GM12891 (cell line): ENCODE measurements around the gene BPIFA2.

Source experiments
- DNase-seq: peaks from one replicate; pipeline ENCODE4 v3.0.0; 2011; ENCODE audit warnings: low spot score; ENCODE audit not compliant: insufficient read length
- FAIRE-seq: peaks from 2 replicates; lab custom pipeline; 2011; peaks lifted over from hg19 to GRCh38; lab: Jason Lieb, UNC
- PAX5 ChIP-seq: IDR thresholded peaks from 2 replicates; pipeline ENCODE4 v1.6.1; 2011; ENCODE audit warnings: low read length, moderate library complexity, mild to moderate bottlenecking; ENCODE audit not compliant: insufficient read depth, severe bottlenecking
- POLR2A ChIP-seq: IDR thresholded peaks from 2 replicates; pipeline ENCODE4 v1.6.1; 2011; ENCODE audit warnings: low read depth, low read length, control low read depth
- POLR2AphosphoS5 ChIP-seq: IDR thresholded peaks from 2 replicates; pipeline ENCODE4 v1.6.1; 2011; ENCODE audit warnings: low read depth, low read length, control low read depth
- POU2F2 ChIP-seq: IDR thresholded peaks from 2 replicates; pipeline ENCODE4 v1.6.1; 2011; ENCODE audit warnings: low read depth, mild to moderate bottlenecking, control low read depth, low read length, moderate library complexity
- SPI1 ChIP-seq: IDR thresholded peaks from 2 replicates; pipeline ENCODE4 v1.6.1; 2011; ENCODE audit warnings: low read depth, low read length, control low read depth
- TAF1 ChIP-seq: IDR thresholded peaks from 2 replicates; pipeline ENCODE4 v1.6.1; 2011; ENCODE audit warnings: low read depth, low read length, control low read depth

BPIFA2 gene

DNA sequence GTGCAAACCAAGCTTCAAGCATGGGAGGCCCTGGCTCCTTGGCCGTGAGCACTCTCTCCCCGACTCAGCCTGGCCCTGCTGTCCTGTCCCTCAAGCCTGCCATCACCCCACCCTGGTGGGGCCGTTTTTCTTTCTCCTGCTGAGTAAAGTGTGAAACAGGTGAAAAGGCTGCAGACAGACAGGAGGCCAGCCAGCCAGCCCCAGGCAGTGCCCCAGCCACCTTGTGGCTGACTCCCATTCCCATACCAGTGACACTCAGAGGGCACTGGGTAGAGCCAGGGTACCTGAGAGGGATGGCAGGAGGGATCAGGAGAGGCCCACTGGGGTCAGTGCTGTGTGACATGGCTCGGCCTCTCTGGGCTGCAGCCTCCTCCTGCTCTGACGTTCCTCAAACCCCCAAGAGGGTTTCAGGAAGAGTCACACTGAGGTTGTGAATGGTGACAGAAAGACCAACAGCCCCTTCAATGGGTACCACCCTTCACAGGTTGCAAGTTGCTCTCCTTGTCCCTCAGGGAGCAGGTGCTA is 35.9 kb upstream of the BPIFA2 start:
- FAIRE-seq (no peak), DNase-seq (no peak)
- no peak for TF ChIP-seq POLR2AphosphoS5
- no peak for TF ChIP-seq POU2F2
- TF ChIP-seq TAF1, result no peak
- no peak for TF ChIP-seq SPI1
- no peak for TF ChIP-seq POLR2A
- no peak for TF ChIP-seq PAX5

DNA sequence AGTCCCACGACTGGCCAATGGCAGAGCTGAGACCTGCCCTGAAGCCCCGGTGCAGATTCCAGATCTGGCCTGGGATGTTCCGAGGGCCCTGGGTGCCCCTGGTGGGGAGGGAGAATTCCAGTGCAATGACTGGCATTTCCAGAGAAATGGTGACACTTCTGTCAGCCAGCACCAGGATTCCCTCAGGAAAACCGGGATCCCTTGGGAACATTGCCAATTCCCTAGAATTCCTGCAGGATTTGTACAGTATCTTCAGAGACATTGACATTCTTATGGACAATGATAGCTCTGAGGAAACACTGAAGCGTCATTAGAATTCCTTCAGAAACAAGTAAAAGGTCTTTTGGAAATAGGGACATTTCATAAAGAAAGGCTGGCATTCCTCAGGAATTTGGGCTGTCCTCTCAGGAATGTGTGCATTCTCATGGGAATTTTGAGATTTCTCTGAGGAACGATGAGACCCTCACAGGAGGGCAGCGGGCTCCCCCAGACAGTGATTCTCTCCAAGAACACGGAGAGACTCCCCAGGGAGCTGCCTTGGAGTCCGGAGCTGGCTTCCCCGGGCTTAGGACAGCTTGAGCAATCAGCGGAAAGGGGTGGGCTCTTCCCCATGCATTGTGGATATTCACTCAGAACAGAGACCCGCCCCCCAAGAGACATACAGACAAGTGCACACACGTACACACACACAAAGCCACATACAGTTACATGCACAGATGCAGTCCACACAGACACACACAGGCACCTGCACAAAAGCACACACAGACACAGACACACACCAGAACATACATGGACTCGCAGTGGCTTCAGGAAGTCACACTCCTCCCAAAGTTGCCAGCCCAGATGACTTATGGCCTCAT is 35.2 kb upstream of the BPIFA2 start:
- no peak for FAIRE-seq
- no peak for DNase-seq
- no peak for TF ChIP-seq TAF1
- TF ChIP-seq POU2F2, result no peak

DNA sequence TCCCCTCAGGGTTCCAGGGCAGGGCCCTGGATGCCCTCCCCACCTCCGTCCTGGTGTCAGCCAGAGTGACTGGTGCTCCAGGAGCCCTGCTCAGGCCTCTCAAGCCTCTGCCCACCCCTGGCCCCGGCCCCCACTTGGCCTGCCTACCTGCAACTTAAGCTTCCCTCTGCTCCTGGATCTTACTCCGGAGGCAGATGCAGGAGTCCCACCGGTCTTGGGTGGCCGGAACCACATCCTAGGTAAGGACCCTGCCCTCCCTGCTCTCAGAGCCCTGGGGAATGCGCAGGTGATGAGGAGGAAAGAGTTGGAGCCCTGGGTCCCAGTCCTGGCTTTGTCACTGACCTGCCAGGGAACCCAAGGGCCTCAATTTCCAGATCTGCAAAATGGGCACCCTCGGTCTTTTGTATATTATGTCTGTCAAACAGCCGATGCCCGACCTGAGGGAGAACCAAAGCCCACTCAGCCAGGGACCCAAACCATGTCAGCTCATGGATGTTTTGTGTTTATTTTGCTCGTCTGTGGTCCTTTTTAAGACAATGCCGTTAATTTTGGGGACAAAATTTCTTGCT is 34.5 kb upstream of the BPIFA2 start:
- no peak for FAIRE-seq
- no peak for DNase-seq
- no peak for TF ChIP-seq POLR2A
- TF ChIP-seq PAX5, result no peak
- no peak for TF ChIP-seq POU2F2
- no peak for TF ChIP-seq POLR2AphosphoS5
- no peak for TF ChIP-seq TAF1
- TF ChIP-seq SPI1, result no peak

DNA sequence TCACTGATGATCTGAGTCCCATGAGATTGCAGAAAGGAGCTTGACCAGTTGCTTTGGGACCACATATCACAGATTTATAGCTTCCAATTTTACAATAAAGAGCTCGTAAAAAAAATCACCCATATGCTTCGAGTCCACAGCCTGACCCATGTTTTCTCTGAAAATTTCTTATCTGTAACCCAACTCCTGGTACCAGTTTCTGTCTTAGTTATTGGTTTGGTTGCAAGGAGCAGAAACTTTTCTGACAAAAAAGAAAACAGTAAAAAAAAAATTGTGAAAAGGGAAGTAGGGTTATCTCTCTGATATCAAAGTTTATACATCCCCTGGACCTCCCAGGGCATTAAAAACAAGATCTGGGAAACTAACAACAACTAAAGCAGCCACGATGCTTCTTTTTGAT is 30.8 kb upstream of the BPIFA2 start:
- no peak for FAIRE-seq
- TF ChIP-seq POLR2AphosphoS5, result no peak
- TF ChIP-seq TAF1, result no peak
- no peak for TF ChIP-seq SPI1
- no peak for TF ChIP-seq POLR2A
- no peak for TF ChIP-seq PAX5
- TF ChIP-seq POU2F2, result no peak
- DNase-seq, result no peak

DNA sequence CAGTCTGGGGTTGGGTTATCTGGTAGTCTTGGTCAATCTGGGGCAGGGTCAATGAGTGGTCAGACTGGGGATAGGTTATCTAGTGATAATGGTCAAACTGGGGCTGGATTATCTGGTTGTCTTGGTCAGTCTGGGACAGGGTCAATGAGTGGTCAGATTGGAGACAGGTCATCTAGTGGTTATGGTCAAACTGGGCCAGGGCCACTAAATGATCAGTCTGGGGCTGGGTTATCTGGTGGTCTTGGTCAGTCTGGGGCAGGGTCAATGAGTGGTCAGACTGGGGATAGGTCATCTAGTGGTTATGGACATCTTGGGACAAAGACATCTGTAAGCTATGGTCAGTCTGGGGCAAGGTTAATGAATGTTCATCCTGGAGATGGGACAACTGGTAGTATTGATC is 28.5 kb upstream of the BPIFA2 start:
- TF ChIP-seq POU2F2 (no peak), SPI1 (no peak), TAF1 (no peak), PAX5 (no peak), POLR2AphosphoS5 (no peak), POLR2A (no peak)
- no peak for FAIRE-seq
- no peak for DNase-seq

DNA sequence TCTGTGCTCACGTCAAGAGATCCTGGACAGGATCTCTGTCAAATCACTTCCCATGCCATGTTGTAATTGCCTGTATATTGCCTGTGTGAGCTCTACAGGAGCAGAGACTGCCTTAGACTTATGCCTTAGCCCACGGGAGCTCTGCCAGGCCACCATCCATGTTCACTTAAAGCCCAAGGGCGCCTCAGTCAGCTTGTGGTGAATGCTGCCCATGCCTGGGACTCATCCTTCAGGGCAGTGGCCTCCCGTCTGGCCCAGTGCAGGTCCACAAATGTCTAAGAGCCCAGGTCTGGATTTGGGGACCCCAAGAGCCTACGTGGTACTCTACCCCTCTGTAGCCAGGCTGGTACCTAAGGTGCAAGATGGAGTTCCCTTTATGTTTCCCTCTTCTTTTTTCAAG is 22.4 kb upstream of the BPIFA2 start:
- no peak for FAIRE-seq

DNA sequence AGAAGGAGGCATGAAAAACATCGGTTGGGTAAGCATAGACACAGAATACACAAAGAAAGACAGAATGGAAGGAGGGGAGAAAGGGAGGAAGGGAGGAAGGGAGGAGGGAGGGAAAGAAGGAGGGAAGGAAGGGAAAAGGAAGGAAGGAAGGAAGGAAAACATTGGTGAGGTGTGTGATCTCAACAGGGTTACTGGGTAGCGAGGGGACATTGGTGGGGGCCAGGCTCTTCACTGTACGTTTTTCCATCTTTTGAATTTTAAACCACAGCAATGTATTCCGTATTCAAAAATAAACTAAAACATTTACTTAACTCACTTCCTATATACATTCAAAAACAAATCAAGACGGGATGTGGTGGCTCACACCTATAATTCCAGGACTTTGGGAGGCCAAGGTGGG is 20.7 kb upstream of the BPIFA2 start:
- DNase-seq, result no peak
- TF ChIP-seq POLR2AphosphoS5, result no peak
- TF ChIP-seq TAF1, result no peak
- no peak for TF ChIP-seq PAX5
- TF ChIP-seq POU2F2, result no peak
- TF ChIP-seq SPI1, result no peak
- no peak for TF ChIP-seq POLR2A
- no peak for FAIRE-seq

More for the DNA sequence above, 22.4 kb upstream of the BPIFA2 start:
- TF ChIP-seq POLR2AphosphoS5 (no peak), TAF1 (no peak), POU2F2 (no peak), PAX5 (no peak), SPI1 (no peak), POLR2A (no peak)
- no peak for DNase-seq

DNA sequence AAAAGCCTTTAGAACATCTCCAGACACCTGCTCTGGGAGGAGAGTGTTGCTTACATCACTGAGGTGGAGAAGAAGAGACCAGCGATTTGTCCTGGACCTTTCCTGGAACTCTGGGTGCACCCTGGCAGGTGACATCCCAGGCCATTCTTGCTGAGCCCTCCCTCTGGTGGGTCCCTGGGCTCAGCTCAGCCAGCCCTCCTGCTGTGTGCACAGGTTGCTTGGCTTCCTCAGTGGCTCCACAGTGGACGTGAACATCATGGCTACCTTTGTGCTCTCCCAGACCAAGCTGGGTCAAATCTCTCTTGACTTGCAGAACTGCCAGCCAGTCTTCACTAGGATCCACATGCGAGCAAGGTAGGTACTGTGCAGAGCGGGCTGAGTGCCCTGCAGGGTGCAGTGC is 19.9 kb upstream of the BPIFA2 start:
- no peak for TF ChIP-seq POU2F2
- no peak for FAIRE-seq
- DNase-seq, result no peak

DNA sequence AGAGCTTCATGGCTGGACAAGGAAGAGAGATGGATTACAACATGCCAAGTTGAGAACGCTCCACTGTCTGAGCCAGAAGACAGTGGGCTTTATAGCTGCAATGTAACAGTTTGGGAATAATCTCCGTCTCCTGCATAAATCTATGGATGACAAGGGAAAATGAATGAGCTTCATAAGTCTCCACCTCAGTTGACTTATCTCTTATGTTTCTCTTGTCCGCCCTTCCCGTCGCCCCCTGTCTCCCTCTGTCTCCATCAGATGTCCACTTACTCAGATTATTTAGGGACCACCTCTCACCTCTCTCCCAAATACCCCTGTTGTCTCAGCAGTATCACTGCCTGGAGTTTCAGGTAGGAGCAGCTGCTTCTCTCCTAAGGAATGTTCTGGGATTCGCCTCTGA is 13.7 kb upstream of the BPIFA2 start:
- DNase-seq, result no peak
- FAIRE-seq, result no peak
- TF ChIP-seq POLR2AphosphoS5 (no peak), SPI1 (no peak), POU2F2 (no peak), PAX5 (no peak), TAF1 (no peak), POLR2A (no peak)
